AG20443 (cell line): ENCODE results near the gene GPR37.

Experiments used
- DNase-seq: peaks from one replicate; pipeline ENCODE4 v3.0.0; 2012; ENCODE audit warnings: low spot score, mixed read lengths

GPR37 gene

GRCh38 chr7:124724507-124725192, 40.9 kb downstream of the GPR37 start:
- DNase-seq: no peak

GRCh38 chr7:124724079-124724478, 41.5 kb downstream of the GPR37 start:
- no peak for DNase-seq

- DNase-seq: no peak
Observed at GRCh38 chr7:124723012-124723411, 42.6 kb downstream of the GPR37 start.

DNA sequence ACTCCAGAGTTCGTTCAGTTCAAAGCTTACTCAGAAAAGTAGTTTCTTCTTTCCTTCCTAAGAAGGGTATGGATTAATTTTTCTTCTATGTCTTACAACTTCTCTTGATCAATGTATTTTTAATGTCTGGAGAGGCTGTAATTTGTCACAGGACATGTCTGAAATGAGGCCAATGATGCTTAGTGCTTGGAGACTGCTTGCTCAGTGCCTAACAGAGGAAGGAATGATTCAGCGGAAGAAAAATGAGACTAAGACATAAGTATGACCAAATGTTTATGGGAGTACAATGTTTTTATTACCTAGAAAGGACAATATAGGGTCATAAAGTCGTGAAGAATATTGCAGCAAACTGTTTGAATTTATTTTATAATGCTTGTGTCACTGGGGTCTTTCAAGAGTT, 43.3 kb downstream of the GPR37 start:
- DNase-seq: no peak

DNA sequence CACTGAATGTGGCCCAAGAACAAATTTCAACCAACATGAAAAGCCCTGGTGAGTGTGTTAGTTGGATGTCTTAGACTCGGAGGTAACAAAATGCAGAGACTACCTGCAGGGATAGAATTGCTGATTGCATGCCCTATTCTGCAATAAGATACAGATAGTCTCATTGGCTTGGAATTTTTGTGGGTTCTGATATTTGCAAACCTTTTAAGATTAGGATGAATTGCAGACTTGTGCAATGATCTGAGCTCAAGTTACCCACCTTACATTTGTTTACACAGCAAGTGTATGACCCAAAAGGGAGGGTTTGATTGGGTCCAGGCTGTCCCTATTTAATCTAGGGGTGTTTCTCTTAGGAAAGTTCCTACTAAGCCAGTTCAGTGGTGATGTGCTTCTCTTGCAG, 45.4 kb downstream of the GPR37 start:
- no peak for DNase-seq

DNA sequence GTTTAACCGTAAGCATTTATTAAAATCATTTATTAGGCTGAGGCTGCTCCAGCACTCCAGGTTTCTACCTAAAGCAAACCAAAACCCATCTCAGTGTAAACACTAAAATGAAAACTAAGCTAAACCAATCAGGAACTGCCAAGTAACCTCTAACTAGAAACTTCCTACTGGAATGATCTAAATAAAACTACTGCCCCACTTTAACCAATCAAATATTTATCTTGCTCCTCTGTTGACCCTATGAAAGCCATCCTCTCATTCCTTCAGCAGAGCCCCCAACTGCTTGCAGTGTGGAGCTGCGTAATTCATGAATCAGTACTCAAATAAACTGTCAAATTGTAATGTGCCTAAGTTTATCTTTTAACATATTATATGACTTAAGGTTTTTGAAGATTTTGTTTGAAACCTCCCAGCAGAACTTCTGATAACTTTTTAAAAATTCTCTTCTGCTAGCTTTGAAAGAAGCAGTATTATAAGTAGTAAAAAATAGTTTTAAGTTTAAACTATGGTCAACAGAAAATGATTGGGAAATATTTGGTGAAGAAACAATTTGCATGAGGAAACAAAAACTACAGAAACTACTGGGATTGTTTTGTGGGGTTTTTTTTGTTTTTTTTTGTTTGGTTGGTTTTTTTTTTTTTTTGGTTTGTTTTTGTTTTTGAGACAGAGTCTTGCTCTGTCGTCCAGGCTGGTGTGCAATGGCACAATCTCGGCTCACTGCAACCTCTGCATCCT, 47.4 kb downstream of the GPR37 start:
- no peak for DNase-seq

- DNase-seq: no peak
Observed at GRCh38 chr7:124716894-124717293, 48.7 kb downstream of the GPR37 start.

- DNase-seq: no peak
Observed at GRCh38 chr7:124713086-124713485, 52.5 kb downstream of the GPR37 start.

DNA sequence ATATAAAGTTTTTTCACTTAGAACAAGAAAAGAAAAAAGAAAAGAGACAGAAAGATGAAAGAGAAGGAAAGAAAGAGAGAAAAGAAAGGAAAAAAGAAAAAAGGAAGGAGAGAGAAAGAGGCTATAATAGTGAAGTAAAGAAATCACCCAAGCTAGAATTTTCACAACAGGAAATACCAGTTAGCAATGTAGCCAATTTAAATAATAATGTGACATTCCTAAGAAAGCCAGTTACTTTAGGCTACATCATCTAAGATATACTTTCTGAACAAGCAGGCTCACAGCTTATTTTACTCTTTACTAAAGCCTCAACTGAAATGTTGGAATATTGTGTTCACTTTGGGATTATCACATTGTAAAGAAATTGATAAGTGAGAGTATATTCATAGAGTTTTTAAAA, 53.6 kb downstream of the GPR37 start:
- no peak for DNase-seq

DNA sequence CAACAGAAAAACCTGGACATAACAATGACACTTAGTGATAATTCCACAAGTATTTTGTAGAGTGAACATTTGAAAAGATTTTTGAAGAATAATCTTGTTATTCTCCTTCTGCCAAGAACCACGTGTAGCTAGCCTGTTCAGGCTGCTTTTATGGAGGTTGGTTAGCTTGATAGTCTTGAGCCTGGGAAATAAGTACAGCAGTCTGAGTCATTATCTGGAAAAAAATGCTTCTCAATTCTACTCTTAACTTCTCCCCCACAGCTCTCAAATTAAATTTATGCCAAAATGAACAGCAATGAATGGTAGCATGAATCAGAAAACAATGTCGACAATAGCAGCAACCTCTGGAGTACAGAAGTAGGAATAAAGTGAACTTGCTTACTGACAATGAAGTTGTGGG, 63.2 kb downstream of the GPR37 start:
- no peak for DNase-seq

- no peak for DNase-seq
Observed at GRCh38 chr7:124701955-124702354, 63.6 kb downstream of the GPR37 start.

GRCh38 chr7:124700655-124701054, 64.9 kb downstream of the GPR37 start:
- DNase-seq: no peak

DNA sequence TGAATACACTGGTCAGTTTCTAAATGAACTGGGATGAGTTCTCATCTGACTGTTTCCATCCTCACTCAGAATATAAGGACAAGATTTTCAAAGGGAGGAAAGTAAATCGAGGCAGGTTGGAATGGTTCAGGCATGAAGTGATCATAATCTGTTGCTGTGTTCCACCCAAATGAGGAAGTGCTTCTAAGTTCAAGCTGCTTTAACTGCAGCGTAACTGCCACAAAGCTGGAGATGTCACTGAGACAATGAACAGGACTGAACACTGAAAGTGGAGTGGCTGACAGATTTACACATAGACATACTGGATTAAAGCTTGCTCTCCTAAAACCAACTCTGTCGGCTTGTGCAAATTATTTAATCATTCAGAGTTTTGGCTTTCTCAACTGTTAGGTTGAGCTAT, 66.6 kb downstream of the GPR37 start:
- DNase-seq: no peak

- no peak for DNase-seq
Observed at GRCh38 chr7:124697746-124698145, 67.8 kb downstream of the GPR37 start.
